Measurements from ENCODE around the gene BCAM.

DNA sequence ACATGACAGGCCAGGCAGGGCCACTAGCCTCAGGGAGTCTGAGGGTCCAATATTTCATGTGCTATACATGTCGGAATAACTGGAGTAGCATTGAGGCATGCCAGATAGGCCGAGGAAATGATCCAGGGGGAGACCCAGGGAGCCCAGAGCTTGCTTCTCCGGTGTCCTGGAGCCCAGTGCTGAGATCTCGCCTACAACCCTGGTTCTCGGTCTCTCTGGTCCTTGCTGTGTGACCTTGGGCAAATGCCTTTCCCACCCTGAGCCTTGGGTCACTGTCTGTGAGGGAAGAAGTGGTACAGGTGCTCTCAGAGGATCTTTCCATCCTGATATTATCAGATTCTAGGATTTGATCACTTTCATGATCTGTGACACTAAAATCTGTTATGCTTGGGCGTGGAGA lies 19.9 kb upstream of the BCAM start:
- TF ChIP-seq CEBPB (IDR thresholded peaks at IDR 0.05; ENCODE audit: low read depth, low read length) (no peak), MAFK (IDR thresholded peaks at IDR 0.05; ENCODE audit: low read depth, low read length) (no peak), BHLHE40 (IDR thresholded peaks at IDR 0.05; ENCODE audit: low read depth, low read length) (no peak), POLR2A (IDR thresholded peaks at IDR 0.05; ENCODE audit: low read depth, low read length) (no peak), RFX5 (IDR thresholded peaks at IDR 0.05; ENCODE audit: low read depth, low read length) (no peak), RCOR1 (IDR thresholded peaks at IDR 0.05; ENCODE audit: insufficient replicate concordance, low read length) (no peak), SMC3 (IDR thresholded peaks at IDR 0.05; ENCODE audit: low read depth, low read length) (no peak), MAZ (IDR thresholded peaks at IDR 0.05; ENCODE audit: borderline replicate concordance, low read depth, low read length) (no peak), CHD1 (IDR thresholded peaks at IDR 0.05; ENCODE audit: low read depth, low read length) (no peak), MXI1 (IDR thresholded peaks at IDR 0.05; ENCODE audit: borderline replicate concordance, low read depth, low read length) (no peak)
- TF ChIP-seq, protein P1, sequence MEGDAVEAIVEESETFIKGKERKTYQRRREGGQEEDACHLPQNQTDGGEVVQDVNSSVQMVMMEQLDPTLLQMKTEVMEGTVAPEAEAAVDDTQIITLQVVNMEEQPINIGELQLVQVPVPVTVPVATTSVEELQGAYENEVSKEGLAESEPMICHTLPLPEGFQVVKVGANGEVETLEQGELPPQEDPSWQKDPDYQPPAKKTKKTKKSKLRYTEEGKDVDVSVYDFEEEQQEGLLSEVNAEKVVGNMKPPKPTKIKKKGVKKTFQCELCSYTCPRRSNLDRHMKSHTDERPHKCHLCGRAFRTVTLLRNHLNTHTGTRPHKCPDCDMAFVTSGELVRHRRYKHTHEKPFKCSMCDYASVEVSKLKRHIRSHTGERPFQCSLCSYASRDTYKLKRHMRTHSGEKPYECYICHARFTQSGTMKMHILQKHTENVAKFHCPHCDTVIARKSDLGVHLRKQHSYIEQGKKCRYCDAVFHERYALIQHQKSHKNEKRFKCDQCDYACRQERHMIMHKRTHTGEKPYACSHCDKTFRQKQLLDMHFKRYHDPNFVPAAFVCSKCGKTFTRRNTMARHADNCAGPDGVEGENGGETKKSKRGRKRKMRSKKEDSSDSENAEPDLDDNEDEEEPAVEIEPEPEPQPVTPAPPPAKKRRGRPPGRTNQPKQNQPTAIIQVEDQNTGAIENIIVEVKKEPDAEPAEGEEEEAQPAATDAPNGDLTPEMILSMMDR (conservative IDR thresholded peaks at IDR 0.05; ENCODE audit: low read depth, low read length) = no peak
- TF ChIP-seq, protein P2, sequence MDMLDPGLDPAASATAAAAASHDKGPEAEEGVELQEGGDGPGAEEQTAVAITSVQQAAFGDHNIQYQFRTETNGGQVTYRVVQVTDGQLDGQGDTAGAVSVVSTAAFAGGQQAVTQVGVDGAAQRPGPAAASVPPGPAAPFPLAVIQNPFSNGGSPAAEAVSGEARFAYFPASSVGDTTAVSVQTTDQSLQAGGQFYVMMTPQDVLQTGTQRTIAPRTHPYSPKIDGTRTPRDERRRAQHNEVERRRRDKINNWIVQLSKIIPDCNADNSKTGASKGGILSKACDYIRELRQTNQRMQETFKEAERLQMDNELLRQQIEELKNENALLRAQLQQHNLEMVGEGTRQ (IDR thresholded peaks at IDR 0.05; ENCODE audit: low read depth, low read length) = no peak
- TF ChIP-seq, protein P3, sequence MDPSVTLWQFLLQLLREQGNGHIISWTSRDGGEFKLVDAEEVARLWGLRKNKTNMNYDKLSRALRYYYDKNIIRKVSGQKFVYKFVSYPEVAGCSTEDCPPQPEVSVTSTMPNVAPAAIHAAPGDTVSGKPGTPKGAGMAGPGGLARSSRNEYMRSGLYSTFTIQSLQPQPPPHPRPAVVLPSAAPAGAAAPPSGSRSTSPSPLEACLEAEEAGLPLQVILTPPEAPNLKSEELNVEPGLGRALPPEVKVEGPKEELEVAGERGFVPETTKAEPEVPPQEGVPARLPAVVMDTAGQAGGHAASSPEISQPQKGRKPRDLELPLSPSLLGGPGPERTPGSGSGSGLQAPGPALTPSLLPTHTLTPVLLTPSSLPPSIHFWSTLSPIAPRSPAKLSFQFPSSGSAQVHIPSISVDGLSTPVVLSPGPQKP (IDR thresholded peaks at IDR 0.05; ENCODE audit: borderline replicate concordance, low read depth, low read length) = no peak
